GM19467 (cell line): ENCODE measurements around the gene DUSP28.
A peak's percentile ranks its signal among the peaks of the same experiment; 100 is the strongest.
"Not testable (repeated sequence)": the region's sequence is repeated elsewhere in the genome, so short reads cannot be mapped to it uniquely, and the experiment has no call there.

Source experiments
- ATAC-seq: cut with Tn5 transposase; IDR thresholded peaks from one replicate; pipeline ENCODE4 v1.9.1; 2021; ENCODE audit warnings: mild to moderate bottlenecking, moderate library complexity; ENCODE audit not compliant: unreplicated experiment

DUSP28 gene

DNA sequence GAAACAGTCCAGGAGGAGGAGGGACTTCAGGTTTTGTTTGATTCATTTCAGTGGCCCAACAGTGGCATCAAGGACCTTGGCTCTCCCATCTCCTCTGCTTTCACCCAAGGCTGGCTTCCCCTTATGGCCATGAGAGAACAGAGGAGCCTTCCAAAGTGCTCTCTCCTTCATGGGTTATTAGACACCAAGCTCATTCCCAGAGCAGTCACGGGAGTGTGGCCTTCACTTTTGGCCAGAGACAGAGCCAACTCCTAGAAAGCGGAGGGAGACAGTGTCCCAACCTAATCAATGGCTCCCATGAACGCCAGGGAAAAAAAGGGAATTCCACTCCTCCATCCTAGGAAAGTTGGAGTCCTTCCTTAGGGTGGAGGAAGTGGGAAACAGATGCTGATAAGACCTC is 871 bp upstream of the DUSP28 start:
- ATAC-seq: no peak

- peak; percentile 56 for ATAC-seq
Observed at GRCh38 chr2:240560480-240561324, 545 bp downstream of the DUSP28 start.

DNA sequence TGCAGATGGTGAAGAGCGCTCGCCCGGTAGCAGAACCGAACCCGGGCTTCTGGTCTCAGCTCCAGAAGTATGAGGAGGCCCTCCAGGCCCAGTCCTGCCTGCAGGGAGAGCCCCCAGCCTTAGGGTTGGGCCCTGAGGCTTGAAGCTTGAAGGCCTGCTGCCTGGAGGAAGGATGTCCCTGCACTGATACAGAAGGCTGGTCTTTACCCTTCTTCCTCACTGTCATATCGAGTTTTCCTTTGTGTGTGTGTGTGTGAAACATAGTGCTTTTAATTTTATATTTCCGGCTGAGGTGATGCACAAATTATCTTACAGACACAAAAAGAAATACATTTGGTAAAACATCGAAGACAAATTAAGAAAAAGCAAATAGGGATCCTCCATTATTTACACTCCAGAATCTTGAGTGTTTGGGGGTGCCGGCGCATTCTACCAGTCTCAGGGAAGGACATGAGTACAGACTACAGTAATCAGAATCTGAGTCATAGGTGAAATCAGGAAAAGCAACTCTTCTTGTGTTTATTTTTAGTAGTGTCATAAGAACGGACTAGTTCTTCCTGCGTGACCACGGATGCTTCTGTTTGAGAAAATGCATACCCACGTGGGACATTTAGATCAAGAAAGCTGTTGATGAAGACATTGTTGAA is 1.3 kb downstream of the DUSP28 start:
- ATAC-seq: peak; percentile 2

- ATAC-seq: not testable (repeated sequence)
Observed at GRCh38 chr2:240563231-240563630, 3.1 kb downstream of the DUSP28 start.

GRCh38 chr2:240563951-240564560 is 3.9 kb downstream of the DUSP28 start:
- no peak for ATAC-seq

DNA sequence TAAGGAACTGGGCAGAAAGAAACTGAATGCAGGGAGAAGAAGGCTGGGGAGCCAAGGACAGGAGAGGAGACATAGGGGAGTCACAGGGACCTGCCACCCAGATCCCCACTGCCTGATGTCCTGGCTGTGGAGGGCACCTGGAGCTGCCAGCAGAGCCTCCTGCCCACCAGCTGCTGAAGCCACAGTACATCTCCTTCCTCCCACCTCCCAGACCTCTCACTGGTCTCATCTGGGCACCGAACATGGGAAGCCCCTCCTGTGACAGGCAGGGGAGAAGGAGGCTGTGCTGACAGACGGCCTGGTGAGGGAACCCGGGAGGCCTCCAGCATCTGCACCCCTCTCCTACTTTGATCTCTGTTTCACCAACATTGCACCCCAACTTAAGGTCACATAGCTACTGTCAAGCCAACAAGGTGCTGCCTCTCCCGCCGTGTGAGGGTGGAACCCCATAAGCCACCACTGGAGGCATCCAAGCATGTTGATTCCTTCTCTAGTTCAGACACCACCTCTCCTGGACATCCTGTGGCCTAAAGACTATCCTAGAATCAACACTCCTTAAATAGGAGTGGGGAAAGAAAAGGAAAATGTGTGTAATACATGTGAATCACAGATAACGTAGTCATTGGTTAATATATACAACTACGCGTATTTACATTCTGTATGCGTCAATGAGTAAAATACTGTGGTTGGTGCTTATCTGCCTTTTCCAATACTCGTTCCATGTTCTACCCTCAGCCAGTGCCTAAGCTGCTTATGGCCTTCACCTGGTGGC is 4.6 kb downstream of the DUSP28 start:
- ATAC-seq: no peak

DNA sequence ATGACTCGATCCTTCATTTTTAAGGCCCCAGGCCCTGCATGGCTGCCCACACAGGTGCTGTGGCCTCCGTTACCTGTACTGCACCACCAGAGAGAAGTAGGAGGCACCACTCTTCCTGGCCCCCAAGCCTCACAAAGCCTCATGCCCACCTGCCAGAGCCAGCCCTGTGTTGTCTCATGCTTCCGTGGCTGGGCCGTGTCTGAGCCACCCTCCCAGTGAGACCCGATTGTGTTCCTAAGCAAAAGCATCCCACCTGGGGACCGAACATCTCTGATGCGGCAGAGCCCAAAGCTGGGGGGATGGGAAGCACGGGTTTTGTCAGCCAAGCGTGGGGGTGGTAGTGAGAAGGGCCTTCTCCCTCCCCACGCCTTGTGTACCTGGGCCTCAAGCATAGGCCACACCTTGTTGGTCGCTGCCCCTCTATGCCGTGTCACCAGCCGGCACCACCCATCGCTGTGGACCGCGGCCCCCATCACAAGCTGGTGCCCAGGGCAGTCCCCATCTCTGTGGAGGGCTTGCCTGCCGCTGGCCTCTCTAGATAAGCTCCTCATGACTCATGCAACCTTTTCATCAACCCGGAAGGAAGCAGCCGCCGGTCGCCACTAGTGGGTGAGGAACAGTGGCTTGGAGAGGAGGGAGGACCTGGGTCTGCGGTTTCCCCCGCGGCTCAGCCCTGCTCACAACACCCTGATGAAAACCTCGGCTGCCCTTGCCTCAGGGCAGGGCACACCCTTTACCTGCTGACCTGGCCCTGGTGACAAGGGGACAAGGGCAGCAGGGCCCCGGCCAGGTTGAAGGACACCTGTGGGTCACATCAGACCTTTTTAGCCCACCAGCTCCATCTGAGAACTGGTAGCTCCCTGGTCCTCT is 5.4 kb downstream of the DUSP28 start:
- peak; percentile 29 for ATAC-seq

- peak; percentile 42 for ATAC-seq
Observed at GRCh38 chr2:240566203-240567136, 6.3 kb downstream of the DUSP28 start.

GRCh38 chr2:240567137-240567871 is 7.1 kb downstream of the DUSP28 start:
- ATAC-seq: no peak

DNA sequence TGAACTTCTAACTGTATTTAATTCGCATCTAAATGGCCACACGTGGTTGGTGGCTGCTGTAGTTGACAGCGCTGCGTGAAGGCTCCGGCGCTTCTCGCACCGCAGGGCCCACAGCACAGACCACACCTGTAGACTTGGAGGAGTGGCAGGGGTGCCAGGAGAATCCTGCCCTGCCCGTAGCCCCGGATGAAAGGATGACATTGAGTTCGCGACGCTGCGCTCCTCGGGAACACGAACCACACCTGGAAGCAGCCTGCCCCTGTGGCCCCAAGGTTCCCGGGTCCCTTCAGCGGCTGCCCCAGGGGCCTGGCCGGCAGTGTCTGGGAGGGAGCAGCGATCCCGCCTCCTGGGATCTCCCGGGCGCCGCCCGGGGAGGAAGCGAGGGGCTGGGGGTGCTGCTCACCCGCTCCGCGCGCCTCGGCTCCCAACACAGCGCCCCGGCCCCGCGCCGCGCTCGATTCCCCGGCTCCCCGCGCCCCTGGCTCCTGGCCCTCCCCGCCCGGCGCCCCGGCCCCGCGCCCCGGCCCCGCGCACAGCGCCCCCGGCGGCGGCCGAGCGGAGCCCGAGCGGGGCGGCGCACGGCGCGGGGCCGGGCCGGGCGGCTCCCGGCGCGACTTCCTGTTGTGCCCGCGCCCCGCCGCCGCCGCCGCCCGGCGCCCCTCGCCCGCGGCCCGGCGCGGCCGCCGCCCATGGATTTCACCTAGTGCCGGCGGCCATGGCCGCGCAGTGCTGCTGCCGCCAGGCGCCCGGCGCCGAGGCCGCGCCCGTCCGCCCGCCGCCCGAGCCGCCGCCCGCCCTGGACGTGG is 7.9 kb downstream of the DUSP28 start, which contains the start of gene RNPEPL1:
TSS of gene RNPEPL1 (plus strand) at position 613 of the 806 bp plus-strand sequence. CDS start at position 716, 103 bp downstream.
- ATAC-seq: peak; percentile 37

- peak; percentile 19 for ATAC-seq
Observed at GRCh38 chr2:240568678-240569522, 8.7 kb downstream of the DUSP28 start.

DNA sequence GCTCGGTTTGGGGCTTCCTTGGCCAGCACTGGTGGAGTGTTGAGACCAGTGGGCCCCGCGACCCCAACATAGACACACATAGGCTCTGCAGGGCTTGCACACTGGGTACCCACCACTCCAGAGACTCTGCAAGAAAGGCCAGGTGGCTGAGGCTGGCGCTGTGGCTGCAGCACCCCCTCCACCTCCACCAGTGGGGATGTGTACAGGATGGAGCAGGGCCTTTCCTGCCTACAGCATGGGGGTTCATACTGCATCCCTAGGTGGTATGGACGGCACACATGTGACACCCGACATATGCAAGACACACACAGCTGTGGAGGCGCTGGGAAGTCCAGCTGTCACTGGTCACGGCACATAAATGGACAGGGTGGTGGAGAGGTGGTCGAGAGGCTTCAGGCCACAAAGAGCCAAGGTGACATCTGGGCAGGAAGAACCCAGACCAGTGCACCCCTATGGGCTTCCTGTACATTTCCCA is 9.4 kb downstream of the DUSP28 start:
- ATAC-seq: no peak

GRCh38 chr2:240569998-240570530 is 9.9 kb downstream of the DUSP28 start:
- ATAC-seq: no peak

DNA sequence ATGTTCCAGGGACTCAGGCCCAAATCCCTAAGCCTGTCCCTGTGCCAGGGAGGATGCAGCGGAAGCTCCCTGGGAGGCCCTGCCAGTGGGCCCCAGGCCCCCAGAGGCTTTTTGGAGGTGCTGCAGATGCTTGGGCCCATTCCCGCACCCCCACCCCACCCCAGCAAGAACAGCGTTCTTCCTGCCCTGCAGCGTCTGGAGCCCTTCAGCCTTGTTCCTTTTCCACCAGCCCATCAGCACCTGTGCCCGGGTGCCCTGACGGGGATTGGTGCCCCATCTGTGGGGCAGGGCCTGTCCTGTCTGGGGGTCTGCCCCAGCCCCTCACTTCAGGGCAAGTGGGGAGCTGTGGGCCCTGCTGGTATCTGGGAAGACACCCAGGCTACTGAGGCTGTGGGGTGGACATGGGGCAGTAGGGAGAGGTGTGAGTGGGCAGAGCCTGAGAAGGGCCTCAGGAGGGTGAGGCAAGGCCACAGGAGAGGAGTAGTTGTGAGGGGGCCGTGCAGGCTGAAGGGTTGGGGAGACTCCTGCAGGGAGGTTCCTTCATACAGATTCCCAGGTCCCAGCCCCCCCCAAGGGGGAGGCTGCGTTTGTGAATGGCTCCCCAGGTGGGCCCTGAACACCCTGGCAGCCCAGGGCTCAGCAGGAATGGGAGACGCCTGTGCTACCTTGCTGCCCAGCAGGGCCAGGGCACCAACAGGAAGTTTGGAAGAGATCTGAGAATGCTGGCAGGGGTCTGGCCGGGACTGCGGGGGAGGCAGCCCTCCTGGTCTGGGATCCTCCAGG is 10.6 kb downstream of the DUSP28 start:
- no peak for ATAC-seq

- no peak for ATAC-seq
Observed at GRCh38 chr2:240571314-240571973, 11.3 kb downstream of the DUSP28 start.
